WTC11 (cell line): ENCODE data around the gene FAM107A. TPM values are rescaled to one million over a fixed set of nuclear protein-coding genes. Genes with fewer than 3 reads are reported as not detected.
A peak's percentile ranks its signal among the peaks of the same experiment; 100 is the strongest.

Source experiments
- ATAC-seq: fragments of 200-7000 bp; cut with Tn5 transposase; 2 replicates; pipeline ENCODE4 v1.10.0; 2021; ENCODE audit warnings: mild to moderate bottlenecking, moderate library complexity
- CTCF ChIA-PET: fragments of 300-600 bp; sonication (Branson Sonifier 250); formaldehyde crosslinking; loops from one replicate; lab custom pipeline; 2021; ENCODE audit warnings: antibody characterized with exemption; lab: Charles Lee
- POLR2A ChIA-PET: fragments of 350-600 bp; sonication (Branson Sonifier 250); formaldehyde crosslinking; loops from one replicate; lab custom pipeline; 2021; ENCODE audit warnings: antibody characterized with exemption; lab: Charles Lee
- DNase-seq: peaks from one replicate; pipeline ENCODE4 v3.0.0; 2021; ENCODE audit warnings: low spot score
- H3K27ac Mint-ChIP-seq: 2 replicates; pipeline ENCODE4 v1.8.0; 2021; ENCODE audit warnings: mixed read lengths
- H3K27me3 Mint-ChIP-seq: 2 replicates; pipeline ENCODE4 v1.8.0; 2021; ENCODE audit warnings: low read depth, mild to moderate bottlenecking, moderate library complexity, mixed read lengths
- H3K36me3 Mint-ChIP-seq: 2 replicates; pipeline ENCODE4 v1.8.0; 2021; ENCODE audit warnings: mixed read lengths
- H3K4me1 Mint-ChIP-seq: 2 replicates; pipeline ENCODE4 v1.8.0; 2022; ENCODE audit warnings: mixed read lengths
- H3K4me3 Mint-ChIP-seq: 2 replicates; pipeline ENCODE4 v1.8.0; 2021; ENCODE audit warnings: mild to moderate bottlenecking, moderate library complexity, mixed read lengths
- H3K9me3 Mint-ChIP-seq: 2 replicates; pipeline ENCODE4 v1.8.0; 2021; ENCODE audit warnings: mixed read lengths
- ELF4 ChIP-seq: sonication (generic); formaldehyde crosslinking; IDR thresholded peaks from 2 replicates; pipeline ENCODE4 v1.8.1; 2022; ENCODE audit warnings: low read depth, mild to moderate bottlenecking, moderate library complexity, missing genetic modification reagents
- ERG ChIP-seq: fragments of 250-450 bp; sonication (Bioruptor Pico); IDR thresholded peaks from 2 replicates; pipeline ENCODE4 v1.8.0; 2021; ENCODE audit warnings: mild to moderate bottlenecking
- ETV6 ChIP-seq: sonication (generic); formaldehyde crosslinking; IDR thresholded peaks from 2 replicates; pipeline ENCODE4 v1.8.1; 2022; ENCODE audit warnings: mild to moderate bottlenecking, missing genetic modification reagents
- FOXJ3 ChIP-seq: sonication (generic); formaldehyde crosslinking; IDR thresholded peaks from 2 replicates; pipeline ENCODE4 v1.9.0; 2021; ENCODE audit warnings: missing genetic modification reagents, mild to moderate bottlenecking, borderline replicate concordance
- GABPB1 ChIP-seq: sonication (generic); formaldehyde crosslinking; IDR thresholded peaks from 2 replicates; pipeline ENCODE4 v1.8.1; 2023; ENCODE audit warnings: mild to moderate bottlenecking, missing genetic modification reagents
- GTF2I ChIP-seq: fragments of 250-450 bp; sonication (Bioruptor Pico); conservative IDR thresholded peaks from 2 replicates; pipeline ENCODE4 v1.4.0; 2021; ENCODE audit warnings: mild to moderate bottlenecking
- HMGA2 ChIP-seq: fragments of 250-450 bp; sonication (Bioruptor Pico); IDR thresholded peaks from 2 replicates; pipeline ENCODE4 v1.4.0; 2021; ENCODE audit warnings: mild to moderate bottlenecking, moderate library complexity
- JAZF1 ChIP-seq: fragments of 250-450 bp; sonication (Bioruptor Pico); IDR thresholded peaks from 2 replicates; pipeline ENCODE4 v1.9.0; 2021; ENCODE audit warnings: moderate library complexity, mild to moderate bottlenecking, inconsistent platforms
- KAT7 ChIP-seq: sonication (generic); formaldehyde crosslinking; IDR thresholded peaks from 2 replicates; pipeline ENCODE4 v1.8.1; 2023; ENCODE audit warnings: missing genetic modification reagents, mild to moderate bottlenecking, borderline replicate concordance
- MAX ChIP-seq: sonication (generic); formaldehyde crosslinking; IDR thresholded peaks from 2 replicates; pipeline ENCODE4 v1.8.0; 2022; ENCODE audit warnings: mild to moderate bottlenecking, missing genetic modification reagents
- NR1H2 ChIP-seq: sonication (generic); formaldehyde crosslinking; IDR thresholded peaks from 2 replicates; pipeline ENCODE4 v1.9.0; 2021; ENCODE audit warnings: mild to moderate bottlenecking, moderate library complexity, missing genetic modification reagents
- NR3C1 ChIP-seq: sonication (generic); formaldehyde crosslinking; conservative IDR thresholded peaks from 2 replicates; pipeline ENCODE4 v1.8.1; 2023; ENCODE audit warnings: low read depth, mild to moderate bottlenecking, missing genetic modification reagents
- RELA ChIP-seq: sonication (generic); formaldehyde crosslinking; IDR thresholded peaks from 2 replicates; pipeline ENCODE4 v1.8.1; 2022; ENCODE audit warnings: missing genetic modification reagents, mild to moderate bottlenecking, borderline replicate concordance
- SMAD3 ChIP-seq: sonication (generic); formaldehyde crosslinking; IDR thresholded peaks from 2 replicates; pipeline ENCODE4 v1.8.0; 2022; ENCODE audit warnings: missing genetic modification reagents, mild to moderate bottlenecking, borderline replicate concordance
- SP1 ChIP-seq: sonication (generic); formaldehyde crosslinking; conservative IDR thresholded peaks from 2 replicates; pipeline ENCODE4 v1.8.1; 2022; ENCODE audit warnings: missing genetic modification reagents
- STAT6 ChIP-seq: sonication (generic); formaldehyde crosslinking; conservative IDR thresholded peaks from 2 replicates; pipeline ENCODE4 v1.8.1; 2023; ENCODE audit warnings: mild to moderate bottlenecking, low read depth, missing genetic modification reagents, moderate library complexity
- USF1 ChIP-seq: sonication (generic); formaldehyde crosslinking; IDR thresholded peaks from 2 replicates; pipeline ENCODE4 v1.8.0; 2022; ENCODE audit warnings: mild to moderate bottlenecking, missing genetic modification reagents
- ZNF138 ChIP-seq: sonication (generic); formaldehyde crosslinking; conservative IDR thresholded peaks from 2 replicates; pipeline ENCODE4 v1.8.1; 2022; ENCODE audit warnings: mild to moderate bottlenecking, moderate library complexity, missing genetic modification reagents
- ZNF396 ChIP-seq: fragments of 250-450 bp; sonication (Bioruptor Pico); IDR thresholded peaks from 2 replicates; pipeline ENCODE4 v1.8.0; 2021; ENCODE audit warnings: mild to moderate bottlenecking, moderate library complexity, borderline replicate concordance
- ZNF423 ChIP-seq: fragments of 250-450 bp; sonication (Bioruptor Pico); IDR thresholded peaks from 2 replicates; pipeline ENCODE4 v2.1.2; 2022; ENCODE audit warnings: mild to moderate bottlenecking, moderate library complexity
- ZNF425 ChIP-seq: fragments of 250-450 bp; sonication (Bioruptor Pico); conservative IDR thresholded peaks from 2 replicates; pipeline ENCODE4 v1.9.0; 2021; ENCODE audit warnings: mild to moderate bottlenecking
- ZSCAN18 ChIP-seq: fragments of 250-450 bp; sonication (Bioruptor Pico); IDR thresholded peaks from 2 replicates; pipeline ENCODE4 v2.1.2; 2022; ENCODE audit warnings: mild to moderate bottlenecking, moderate library complexity
- total RNA-seq: library from RNA; stranded (reverse); gene quantifications from 3 replicates; pipeline ENCODE4 v1.2.3, GENCODE V29; 2021

FAM107A gene
- total RNA-seq, 1 experiment from 2014 or later, result 0.31 TPM

DNA sequence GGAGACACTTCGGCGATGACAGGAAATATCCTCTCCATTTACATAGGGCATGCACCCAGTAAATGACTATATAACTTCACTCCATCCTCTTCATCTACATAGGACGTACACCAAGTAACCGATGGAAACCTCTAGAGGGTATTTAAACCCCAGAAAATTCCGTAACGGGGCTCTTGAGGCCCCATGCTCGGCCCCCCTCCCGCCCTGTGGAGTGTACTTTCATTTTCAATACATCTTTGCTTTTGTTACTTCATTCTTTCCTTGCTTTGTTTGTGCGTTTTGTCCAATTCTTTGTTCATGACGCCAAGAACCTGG, 7.5 kb upstream of the FAM107A start (continued):
- TF ChIP-seq ERG (CRISPR knock-in tag), result no peak
- TF ChIP-seq ZNF396 (CRISPR knock-in tag), result no peak
- TF ChIP-seq ZNF425 (CRISPR knock-in tag), result no peak
- TF ChIP-seq MAX (CRISPR knock-in tag), result no peak

DNA sequence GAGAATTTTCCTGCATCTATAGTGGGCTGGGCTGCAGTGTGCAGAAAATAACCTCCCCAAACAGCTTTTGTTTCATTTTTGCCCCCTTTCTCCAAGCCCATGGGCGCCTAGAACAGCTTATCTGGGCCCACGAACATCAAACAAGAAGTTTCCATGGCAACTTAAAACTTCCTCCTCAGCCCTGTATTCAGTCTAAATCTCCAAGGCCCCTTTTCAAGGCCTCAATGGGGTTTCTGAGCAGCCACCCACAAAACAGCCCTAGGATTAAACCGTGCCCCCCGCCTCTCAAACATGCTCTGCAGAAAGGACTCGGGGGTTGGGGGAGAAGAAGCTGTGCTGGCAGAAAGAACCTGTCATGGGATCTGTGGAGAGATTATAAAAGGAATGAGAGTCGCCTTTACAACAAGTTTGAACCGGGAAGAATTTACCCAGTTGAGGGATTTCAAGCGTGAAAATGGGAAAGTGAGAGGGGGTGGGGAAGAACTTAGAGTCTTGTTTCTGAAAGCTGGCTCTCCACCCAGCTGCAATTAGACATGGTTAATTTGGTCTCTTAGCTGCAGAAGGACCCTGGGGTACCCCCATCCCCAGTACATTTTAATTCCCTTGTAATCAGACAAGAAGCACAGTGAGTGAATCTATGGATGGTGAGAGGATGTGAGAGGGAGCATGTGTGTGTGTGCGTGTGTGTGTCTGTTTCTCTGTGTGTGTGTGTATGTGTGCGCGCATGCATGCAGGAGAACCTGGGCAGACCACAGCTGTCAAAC, 4.3 kb upstream of the FAM107A start:
- no peak for TF ChIP-seq SMAD3
- 0 out of 2 replicates have a peak, but pooled peaks have one; percentile 3 for TF ChIP-seq SP1 (CRISPR knock-in tag)
- Mint-ChIP-seq H3K4me1 (peaks cover 44% of the 10 kb centered on the region), H3K36me3 (no peaks in the 10 kb centered on the region), H3K9me3 (no peaks in the 10 kb centered on the region), H3K27me3 (peaks cover 32% of the 10 kb centered on the region), H3K27ac (no peak overlapping the region), H3K4me3 (no peak overlapping the region)
- DNase-seq (no peak), ATAC-seq (peak; percentile 20)
- ChIA-PET CTCF (interaction anchor here (0.8 to 1.8 kb wide), 6 partner anchors 12 to 49 kb away, joined by 3 to 12 read pairs (median 4); no protein-coding TSS in a partner anchor), POLR2A (interaction anchor here (0.6 kb wide), 1 partner anchor 339 kb away, joined by 6 read pairs; no protein-coding TSS in a partner anchor)

DNA sequence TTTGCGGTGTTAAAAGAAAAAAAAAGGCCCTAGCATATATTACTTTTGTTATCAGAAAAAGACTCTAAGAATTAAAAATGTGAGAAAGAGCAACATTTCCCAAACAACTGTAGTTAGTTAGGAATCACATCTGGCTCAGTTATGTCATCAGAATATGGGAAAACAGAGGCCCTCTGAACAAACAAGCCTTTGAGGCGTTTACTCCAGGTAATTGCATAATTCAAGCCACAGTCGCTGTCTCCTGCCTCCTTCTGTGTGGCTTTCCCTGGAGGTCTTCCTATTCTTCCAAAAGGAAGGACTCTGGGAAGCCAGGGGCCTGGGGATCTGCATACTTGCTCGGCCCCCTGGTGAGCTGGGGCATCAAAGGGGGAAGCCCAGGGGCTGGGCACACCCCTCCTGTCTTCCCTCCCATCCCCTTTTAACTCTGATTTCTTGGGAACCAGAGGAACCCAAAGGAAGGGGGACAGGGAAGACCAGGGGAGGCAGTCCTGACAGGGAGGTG, 3.7 kb upstream of the FAM107A start:
- CTCF ChIA-PET, result interaction anchor here (1.2 to 1.8 kb wide), 4 partner anchors 12 to 49 kb away, joined by 3 to 12 read pairs (median 6); no protein-coding TSS in a partner anchor
- DNase-seq (no peak), ATAC-seq (peak; percentile 8; the same call in 1 of the 2 replicates)
- H3K27ac Mint-ChIP-seq, result no peak overlapping the region
- H3K27me3 Mint-ChIP-seq, result peaks cover 26% of the 10 kb centered on the region
- POLR2A ChIA-PET, result no interaction called here
- H3K4me1 Mint-ChIP-seq, result peaks cover 41% of the 10 kb centered on the region
- no peaks in the 10 kb centered on the region for H3K36me3 Mint-ChIP-seq
- no peak overlapping the region for H3K4me3 Mint-ChIP-seq
- H3K9me3 Mint-ChIP-seq, result no peaks in the 10 kb centered on the region
- no peak for TF ChIP-seq ZSCAN18 (CRISPR knock-in tag)
- TF ChIP-seq ELF4 (CRISPR knock-in tag), result no peak
- no peak for TF ChIP-seq NR3C1
- TF ChIP-seq NR1H2 (CRISPR knock-in tag), result no peak
- TF ChIP-seq GTF2I (CRISPR knock-in tag), result no peak
- TF ChIP-seq HMGA2 (CRISPR knock-in tag), result no peak
- no peak for TF ChIP-seq RELA
- 0 out of 2 replicates have a peak, but pooled peaks have one; percentile 34 for TF ChIP-seq ETV6 (CRISPR knock-in tag)
- TF ChIP-seq ZNF396 (CRISPR knock-in tag), result no peak
- TF ChIP-seq ZNF423, result peak; percentile 63; the same call in 1 of the 2 replicates
- TF ChIP-seq USF1 (CRISPR knock-in tag), result no peak
- peak; percentile 74 for TF ChIP-seq GABPB1 (CRISPR knock-in tag)
- TF ChIP-seq FOXJ3 (CRISPR knock-in tag), result no peak
- TF ChIP-seq STAT6 (CRISPR knock-in tag), result no peak
- 0 out of 2 replicates have a peak, but pooled peaks have one; percentile 29 for TF ChIP-seq SP1 (CRISPR knock-in tag)
- TF ChIP-seq KAT7 (CRISPR knock-in tag), result no peak
- TF ChIP-seq JAZF1 (CRISPR knock-in tag), result no peak
- no peak for TF ChIP-seq ZNF138 (CRISPR knock-in tag)
